Measurements from ENCODE around the gene UBD. TPM values are rescaled to one million over a fixed set of nuclear protein-coding genes. Genes with fewer than 3 reads are reported as not detected.

Gene UBD
- total RNA-seq, 3 donors from 2014 or later, result 0.80 to 2.9 (median 2.0) TPM

DNA sequence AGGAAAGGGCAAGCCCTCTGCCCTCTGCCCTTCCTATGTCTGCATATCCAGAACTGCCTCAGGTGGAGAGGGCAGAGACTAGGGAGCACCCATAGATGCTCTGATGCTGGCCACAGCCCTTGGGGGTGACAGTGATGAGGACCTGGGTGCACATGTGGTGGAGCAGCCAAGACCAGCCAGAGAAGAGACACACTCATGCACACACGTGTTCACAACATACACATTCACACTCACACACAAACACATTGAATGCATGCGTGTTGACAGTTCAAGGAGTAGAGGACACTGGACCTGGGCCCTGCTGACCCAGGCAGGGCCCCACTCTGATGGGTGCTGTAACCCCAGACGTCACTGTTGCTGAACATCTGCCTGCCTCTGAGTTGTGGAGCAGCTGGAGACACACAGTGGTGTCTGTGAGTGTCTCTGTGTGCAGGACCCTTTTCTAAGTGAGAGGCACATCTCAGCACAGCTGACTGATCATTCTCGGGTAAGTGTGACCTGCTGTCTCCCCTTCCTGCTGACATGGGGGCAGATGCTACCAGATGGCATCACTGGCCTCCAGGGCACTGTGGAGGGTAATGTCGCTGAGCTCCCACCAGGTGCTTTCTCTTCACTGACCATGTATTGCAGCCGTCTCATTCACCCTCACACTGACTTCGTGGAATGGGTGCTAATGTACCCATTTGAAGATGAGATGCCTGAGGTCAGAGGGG, 41.6 kb downstream of the UBD start:
- Histone ChIP-seq H3K27ac (no peak overlapping the region), H3K4me3 (no peak overlapping the region), H3K4me1 (no peaks in the 10 kb centered on the region), H3K36me3 (no peaks in the 10 kb centered on the region), H3K9me3 (no peaks in the 10 kb centered on the region), H3K27me3 (no peaks in the 10 kb centered on the region)
- TF ChIP-seq POLR2AphosphoS5 (IDR thresholded peaks at IDR 0.05), result no peak
- no peak for TF ChIP-seq POLR2A (IDR thresholded peaks at IDR 0.05)
- TF ChIP-seq, protein P1, sequence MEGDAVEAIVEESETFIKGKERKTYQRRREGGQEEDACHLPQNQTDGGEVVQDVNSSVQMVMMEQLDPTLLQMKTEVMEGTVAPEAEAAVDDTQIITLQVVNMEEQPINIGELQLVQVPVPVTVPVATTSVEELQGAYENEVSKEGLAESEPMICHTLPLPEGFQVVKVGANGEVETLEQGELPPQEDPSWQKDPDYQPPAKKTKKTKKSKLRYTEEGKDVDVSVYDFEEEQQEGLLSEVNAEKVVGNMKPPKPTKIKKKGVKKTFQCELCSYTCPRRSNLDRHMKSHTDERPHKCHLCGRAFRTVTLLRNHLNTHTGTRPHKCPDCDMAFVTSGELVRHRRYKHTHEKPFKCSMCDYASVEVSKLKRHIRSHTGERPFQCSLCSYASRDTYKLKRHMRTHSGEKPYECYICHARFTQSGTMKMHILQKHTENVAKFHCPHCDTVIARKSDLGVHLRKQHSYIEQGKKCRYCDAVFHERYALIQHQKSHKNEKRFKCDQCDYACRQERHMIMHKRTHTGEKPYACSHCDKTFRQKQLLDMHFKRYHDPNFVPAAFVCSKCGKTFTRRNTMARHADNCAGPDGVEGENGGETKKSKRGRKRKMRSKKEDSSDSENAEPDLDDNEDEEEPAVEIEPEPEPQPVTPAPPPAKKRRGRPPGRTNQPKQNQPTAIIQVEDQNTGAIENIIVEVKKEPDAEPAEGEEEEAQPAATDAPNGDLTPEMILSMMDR (IDR thresholded peaks at IDR 0.05), result no peak
- no peak for DNase-seq (ENCODE audit: low spot score in 2 of 2)
- intact Hi-C loops (cut with DNase I; ENCODE audit: low total_unique reads), result no loop called here

DNA sequence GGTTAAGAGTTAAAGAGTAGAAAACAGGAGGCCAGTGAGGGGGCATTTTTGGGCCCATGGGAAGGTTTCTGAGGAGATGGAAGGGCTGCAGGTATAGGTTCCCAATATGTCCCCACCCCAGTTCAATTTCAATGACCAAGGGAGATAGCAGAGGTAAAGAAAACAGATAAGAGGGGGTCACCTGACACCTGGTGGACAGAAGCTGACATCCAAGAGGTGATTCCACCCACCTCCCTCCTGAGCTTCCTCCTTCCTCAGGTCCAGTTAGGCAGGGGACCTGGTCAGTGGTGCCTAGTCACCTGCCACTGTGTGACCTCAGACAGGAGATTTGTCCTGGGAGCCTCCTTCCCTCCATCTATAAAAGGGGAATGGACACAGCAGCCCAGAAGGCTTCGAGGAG, 42.3 kb downstream of the UBD start:
- no peaks in the 10 kb centered on the region for H3K27me3 ChIP-seq
- H3K4me3 ChIP-seq, result no peak overlapping the region
- TF ChIP-seq POLR2AphosphoS5 (IDR thresholded peaks at IDR 0.05), result no peak
- TF ChIP-seq, protein P1 (IDR thresholded peaks at IDR 0.05), result no peak
- no peak for TF ChIP-seq POLR2A (IDR thresholded peaks at IDR 0.05)
- no peaks in the 10 kb centered on the region for H3K36me3 ChIP-seq
- intact Hi-C loops (cut with DNase I; ENCODE audit: low total_unique reads), result no loop called here
- no peaks in the 10 kb centered on the region for H3K9me3 ChIP-seq
- no peak for DNase-seq (ENCODE audit: low spot score in 2 of 2)
- H3K27ac ChIP-seq, result no peak overlapping the region
- no peaks in the 10 kb centered on the region for H3K4me1 ChIP-seq

DNA sequence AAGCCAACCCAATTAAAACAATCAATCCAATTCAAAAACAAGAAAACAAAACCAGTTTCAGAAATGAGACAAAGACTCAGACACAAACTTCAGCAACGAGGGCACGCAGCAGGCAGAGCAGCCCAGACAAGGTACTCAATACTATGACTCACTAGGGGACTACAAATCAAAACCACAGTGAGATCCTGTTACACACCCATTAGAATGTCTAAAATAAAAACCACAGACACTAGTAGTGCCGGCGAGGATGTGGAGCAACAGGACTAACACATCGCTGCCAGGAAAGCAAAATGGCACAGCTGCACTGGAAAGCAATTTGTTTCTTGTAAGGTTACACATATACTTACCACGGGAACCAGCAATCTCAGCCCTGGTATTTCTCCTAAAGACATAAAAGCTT, 43.4 kb downstream of the UBD start:
- no peaks in the 10 kb centered on the region for H3K36me3 ChIP-seq
- H3K4me1 ChIP-seq, result no peaks in the 10 kb centered on the region
- intact Hi-C loops (cut with DNase I; ENCODE audit: low total_unique reads), result no loop called here
- no peak for DNase-seq (ENCODE audit: low spot score in 2 of 2)
- H3K9me3 ChIP-seq, result no peaks in the 10 kb centered on the region
- no peak overlapping the region for H3K27ac ChIP-seq
- TF ChIP-seq, protein P1 (IDR thresholded peaks at IDR 0.05), result no peak
- H3K27me3 ChIP-seq, result no peaks in the 10 kb centered on the region
- no peak overlapping the region for H3K4me3 ChIP-seq

DNA sequence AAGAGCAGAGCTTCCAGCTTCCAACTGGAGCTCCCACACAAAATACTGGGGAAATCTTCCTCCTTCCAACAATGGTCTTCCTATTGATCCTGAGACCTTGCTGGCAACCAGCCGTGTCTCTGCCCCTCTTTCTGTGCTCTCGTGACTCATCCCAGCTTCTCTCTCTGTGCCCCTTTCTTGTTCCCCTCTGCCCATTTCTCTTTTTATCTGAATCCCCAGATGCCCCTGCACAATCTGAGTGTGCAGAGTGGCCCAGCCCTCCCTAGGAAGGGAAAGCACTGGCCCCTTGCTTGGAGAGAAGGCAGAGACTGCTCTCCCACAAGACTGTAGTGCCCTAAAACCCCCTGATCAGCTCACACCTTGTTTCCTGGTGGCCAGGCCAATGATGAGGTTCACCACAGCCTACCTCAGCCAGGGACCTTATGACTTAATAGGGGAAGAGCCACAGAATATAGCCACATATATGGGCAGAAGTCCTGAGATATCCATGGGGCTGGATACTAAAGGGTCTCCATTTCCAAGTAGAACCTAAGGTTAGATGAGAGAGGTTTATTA, 48.7 kb downstream of the UBD start:
- Histone ChIP-seq H3K27me3 (no peaks in the 10 kb centered on the region), H3K27ac (no peak overlapping the region), H3K36me3 (no peaks in the 10 kb centered on the region), H3K4me3 (no peak overlapping the region), H3K4me1 (no peaks in the 10 kb centered on the region), H3K9me3 (no peaks in the 10 kb centered on the region)
- DNase-seq (ENCODE audit: low spot score in 2 of 2), result no peak
- intact Hi-C loops (cut with DNase I; ENCODE audit: low total_unique reads), result no loop called here
- TF ChIP-seq POLR2AphosphoS5 (IDR thresholded peaks at IDR 0.05) (no peak), POLR2A (IDR thresholded peaks at IDR 0.05) (no peak)
- TF ChIP-seq, protein P1 (IDR thresholded peaks at IDR 0.05), result no peak

DNA sequence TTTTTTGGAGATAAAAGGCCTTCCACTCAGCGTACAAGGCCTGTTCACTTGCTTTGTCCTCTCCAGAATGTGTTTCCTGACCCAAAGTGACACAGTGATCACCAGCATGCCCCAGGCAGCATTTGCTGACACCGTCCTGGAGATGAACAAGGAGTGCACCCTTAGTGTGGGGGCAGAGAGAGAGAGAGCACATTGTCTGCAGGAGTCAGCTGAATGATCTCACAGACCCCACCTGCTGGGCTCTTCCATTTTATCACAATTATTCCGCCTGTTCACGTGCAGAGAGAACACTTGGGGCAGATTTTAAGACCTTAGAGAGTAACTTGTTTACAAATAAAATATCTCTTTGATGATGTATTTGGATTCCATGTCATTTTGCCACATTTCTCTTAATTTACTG, 49.3 kb downstream of the UBD start:
- H3K36me3 ChIP-seq, result no peaks in the 10 kb centered on the region
- intact Hi-C loops (cut with DNase I; ENCODE audit: low total_unique reads), result no loop called here
- H3K4me3 ChIP-seq, result no peak overlapping the region
- peak in 1 of 2 donors; percentile 7 for DNase-seq (ENCODE audit: low spot score in 2 of 2)
- no peaks in the 10 kb centered on the region for H3K4me1 ChIP-seq
- no peaks in the 10 kb centered on the region for H3K9me3 ChIP-seq
- no peak overlapping the region for H3K27ac ChIP-seq
- TF ChIP-seq, protein P1 (IDR thresholded peaks at IDR 0.05), result no peak
- TF ChIP-seq POLR2AphosphoS5 (IDR thresholded peaks at IDR 0.05), result no peak
- no peak for TF ChIP-seq POLR2A (IDR thresholded peaks at IDR 0.05)
- H3K27me3 ChIP-seq, result no peaks in the 10 kb centered on the region
